Measurements from ENCODE around the gene NPHS2.
"Not testable (repeated sequence)": the region's sequence is repeated elsewhere in the genome, so short reads cannot be mapped to it uniquely, and the experiment has no call there.

Gene NPHS2

GRCh38 chr1:179547021-179547535, 28.7 kb downstream of the NPHS2 start:
- no peak for DNase-seq (ENCODE audit: low read depth, low spot score)

GRCh38 chr1:179545321-179545720, 30.4 kb downstream of the NPHS2 start:
- DNase-seq (ENCODE audit: low read depth, low spot score) = no peak

- no peak for DNase-seq (ENCODE audit: low read depth, low spot score)
These were observed 34.0 kb downstream of the NPHS2 start for GRCh38 chr1:179541774-179542173.

- no peak for DNase-seq (ENCODE audit: low read depth, low spot score)
These were observed 45.4 kb downstream of the NPHS2 start for GRCh38 chr1:179530352-179530751.

GRCh38 chr1:179529482-179530195, 46.1 kb downstream of the NPHS2 start:
- no peak for DNase-seq (ENCODE audit: low read depth, low spot score)

GRCh38 chr1:179518544-179518943, 57.2 kb downstream of the NPHS2 start:
- DNase-seq (ENCODE audit: low read depth, low spot score) = not testable (repeated sequence)

GRCh38 chr1:179516976-179517705, 58.6 kb downstream of the NPHS2 start:
- DNase-seq (ENCODE audit: low read depth, low spot score) = no peak

- no peak for DNase-seq (ENCODE audit: low read depth, low spot score)
These were observed 65.7 kb downstream of the NPHS2 start for GRCh38 chr1:179510038-179510437.

- DNase-seq (ENCODE audit: low read depth, low spot score) = no peak
These were observed 66.4 kb downstream of the NPHS2 start for GRCh38 chr1:179509384-179509783.

- DNase-seq (ENCODE audit: low read depth, low spot score) = no peak
These were observed 69.5 kb downstream of the NPHS2 start for GRCh38 chr1:179506199-179506598.
